ENCODE data around the gene TOMM20.
A peak's percentile ranks its signal among the peaks of the same experiment; 100 is the strongest.

The TOMM20 gene

DNA sequence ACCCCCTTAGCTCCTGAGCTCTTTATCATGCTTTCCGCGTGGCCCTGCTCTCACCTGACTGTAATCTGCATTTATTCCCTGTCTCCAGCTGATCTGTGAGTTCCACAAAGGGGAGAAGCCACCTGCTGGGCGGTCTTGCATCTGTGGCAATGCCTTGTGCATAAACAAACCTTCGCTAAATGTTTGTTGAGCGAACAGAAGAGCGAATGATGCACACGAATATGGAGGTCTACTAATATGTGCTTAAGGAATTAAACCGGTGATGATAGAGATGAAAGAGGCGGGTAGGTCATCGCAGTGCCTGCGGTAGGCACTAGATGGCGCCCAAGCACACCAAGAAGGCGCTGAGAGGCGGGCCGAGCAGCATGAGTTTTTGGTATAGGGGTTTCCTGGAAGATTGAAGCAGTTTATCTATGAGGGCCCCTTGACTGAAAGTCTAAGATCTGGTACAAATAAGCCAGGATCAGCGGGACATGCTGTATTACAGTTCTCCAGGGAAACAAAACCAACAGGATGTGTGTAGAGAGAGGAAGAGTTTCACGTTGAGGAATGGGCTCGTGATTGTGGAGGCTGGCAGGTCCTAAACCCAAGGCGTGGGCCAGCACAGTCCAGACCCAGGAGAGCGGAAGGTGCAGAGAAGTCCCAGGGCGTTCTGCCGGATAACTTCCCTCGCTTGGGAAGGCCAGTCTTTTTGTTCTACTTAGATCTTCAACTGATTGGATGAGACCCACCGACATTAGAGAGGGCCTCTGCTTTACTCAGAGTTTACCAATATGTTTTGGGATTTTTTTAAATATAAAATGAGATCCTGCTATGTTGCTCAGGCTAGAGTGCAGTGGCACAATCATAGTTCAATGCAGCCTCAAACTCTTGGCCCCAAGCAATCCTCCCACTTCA, 34.7 kb downstream of the TOMM20 start (continued):
- 0 out of 2 replicates have a peak, but pooled peaks have one; percentile 24 for TF ChIP-seq ZNF24 (tag by site-specific recombination; IDR thresholded peaks at IDR 0.05)
- 0 out of 2 replicates have a peak, but pooled peaks have one; percentile 36 for TF ChIP-seq YY1 (tag by site-specific recombination; IDR thresholded peaks at IDR 0.05)
- TF ChIP-seq, protein P1, sequence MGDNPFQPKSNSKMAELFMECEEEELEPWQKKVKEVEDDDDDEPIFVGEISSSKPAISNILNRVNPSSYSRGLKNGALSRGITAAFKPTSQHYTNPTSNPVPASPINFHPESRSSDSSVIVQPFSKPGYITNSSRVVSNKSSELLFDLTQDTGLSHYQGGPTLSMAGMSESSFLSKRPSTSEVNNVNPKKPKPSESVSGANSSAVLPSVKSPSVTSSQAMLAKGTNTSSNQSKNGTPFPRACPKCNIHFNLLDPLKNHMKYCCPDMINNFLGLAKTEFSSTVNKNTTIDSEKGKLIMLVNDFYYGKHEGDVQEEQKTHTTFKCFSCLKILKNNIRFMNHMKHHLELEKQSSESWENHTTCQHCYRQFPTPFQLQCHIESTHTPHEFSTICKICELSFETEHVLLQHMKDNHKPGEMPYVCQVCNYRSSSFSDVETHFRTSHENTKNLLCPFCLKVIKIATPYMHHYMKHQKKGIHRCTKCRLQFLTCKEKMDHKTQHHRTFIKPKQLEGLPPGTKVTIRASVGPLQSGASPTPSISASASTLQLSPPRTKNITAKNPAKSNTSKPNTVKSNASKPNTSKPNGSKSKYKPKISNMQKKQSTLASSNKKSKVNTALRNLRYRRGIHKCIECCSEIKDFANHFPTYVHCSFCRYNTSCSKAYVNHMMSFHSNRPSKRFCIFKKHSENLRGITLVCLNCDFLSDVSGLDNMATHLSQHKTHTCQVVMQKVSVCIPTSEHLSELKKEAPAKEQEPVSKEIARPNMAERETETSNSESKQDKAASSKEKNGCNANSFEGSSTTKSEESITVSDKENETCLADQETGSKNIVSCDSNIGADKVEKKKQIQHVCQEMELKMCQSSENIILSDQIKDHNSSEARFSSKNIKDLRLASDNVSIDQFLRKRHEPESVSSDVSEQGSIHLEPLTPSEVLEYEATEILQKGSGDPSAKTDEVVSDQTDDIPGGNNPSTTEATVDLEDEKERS (tag by site-specific recombination; IDR thresholded peaks at IDR 0.05): 0 out of 2 replicates have a peak, but pooled peaks have one; percentile 8
- 0 out of 2 replicates have a peak, but pooled peaks have one; percentile 34 for TF ChIP-seq ZNF561 (tag by site-specific recombination; IDR thresholded peaks at IDR 0.05; ENCODE audit: borderline replicate concordance)
- TF ChIP-seq ZBTB17 (tag by site-specific recombination; IDR thresholded peaks at IDR 0.05): peak; percentile 80
- peak; percentile 40; the same call in 1 of the 2 replicates for TF ChIP-seq TCF7L2 (IDR thresholded peaks at IDR 0.05; ENCODE audit: borderline replicate concordance, low read depth, low read length)
- TF ChIP-seq ZNF366 (tag by site-specific recombination; conservative IDR thresholded peaks at IDR 0.05): peak; percentile 34; the same call in 1 of the 2 replicates
- TF ChIP-seq SP7 (tag by site-specific recombination; IDR thresholded peaks at IDR 0.05): 0 out of 2 replicates have a peak, but pooled peaks have one; percentile 49
- no peak for TF ChIP-seq ZNF341 (tag by site-specific recombination; IDR thresholded peaks at IDR 0.05; ENCODE audit: low read depth)
- TF ChIP-seq, protein P2, sequence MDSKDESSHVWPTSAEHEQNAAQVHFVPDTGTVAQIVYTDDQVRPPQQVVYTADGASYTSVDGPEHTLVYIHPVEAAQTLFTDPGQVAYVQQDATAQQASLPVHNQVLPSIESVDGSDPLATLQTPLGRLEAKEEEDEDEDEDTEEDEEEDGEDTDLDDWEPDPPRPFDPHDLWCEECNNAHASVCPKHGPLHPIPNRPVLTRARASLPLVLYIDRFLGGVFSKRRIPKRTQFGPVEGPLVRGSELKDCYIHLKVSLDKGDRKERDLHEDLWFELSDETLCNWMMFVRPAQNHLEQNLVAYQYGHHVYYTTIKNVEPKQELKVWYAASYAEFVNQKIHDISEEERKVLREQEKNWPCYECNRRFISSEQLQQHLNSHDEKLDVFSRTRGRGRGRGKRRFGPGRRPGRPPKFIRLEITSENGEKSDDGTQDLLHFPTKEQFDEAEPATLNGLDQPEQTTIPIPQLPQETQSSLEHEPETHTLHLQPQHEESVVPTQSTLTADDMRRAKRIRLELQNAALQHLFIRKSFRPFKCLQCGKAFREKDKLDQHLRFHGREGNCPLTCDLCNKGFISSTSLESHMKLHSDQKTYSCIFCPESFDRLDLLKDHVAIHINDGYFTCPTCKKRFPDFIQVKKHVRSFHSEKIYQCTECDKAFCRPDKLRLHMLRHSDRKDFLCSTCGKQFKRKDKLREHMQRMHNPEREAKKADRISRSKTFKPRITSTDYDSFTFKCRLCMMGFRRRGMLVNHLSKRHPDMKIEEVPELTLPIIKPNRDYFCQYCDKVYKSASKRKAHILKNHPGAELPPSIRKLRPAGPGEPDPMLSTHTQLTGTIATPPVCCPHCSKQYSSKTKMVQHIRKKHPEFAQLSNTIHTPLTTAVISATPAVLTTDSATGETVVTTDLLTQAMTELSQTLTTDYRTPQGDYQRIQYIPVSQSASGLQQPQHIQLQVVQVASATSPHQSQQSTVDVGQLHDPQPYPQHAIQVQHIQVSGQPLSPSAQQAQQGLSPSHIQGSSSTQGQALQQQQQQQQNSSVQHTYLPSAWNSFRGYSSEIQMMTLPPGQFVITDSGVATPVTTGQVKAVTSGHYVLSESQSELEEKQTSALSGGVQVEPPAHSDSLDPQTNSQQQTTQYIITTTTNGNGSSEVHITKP (tag by site-specific recombination; IDR thresholded peaks at IDR 0.05): no peak
- no peak for TF ChIP-seq ZNF146 (tag by site-specific recombination; IDR thresholded peaks at IDR 0.05)
- no peak for TF ChIP-seq ZNF560 (tag by site-specific recombination; IDR thresholded peaks at IDR 0.05; ENCODE audit: borderline replicate concordance)
- TF ChIP-seq, protein P3, sequence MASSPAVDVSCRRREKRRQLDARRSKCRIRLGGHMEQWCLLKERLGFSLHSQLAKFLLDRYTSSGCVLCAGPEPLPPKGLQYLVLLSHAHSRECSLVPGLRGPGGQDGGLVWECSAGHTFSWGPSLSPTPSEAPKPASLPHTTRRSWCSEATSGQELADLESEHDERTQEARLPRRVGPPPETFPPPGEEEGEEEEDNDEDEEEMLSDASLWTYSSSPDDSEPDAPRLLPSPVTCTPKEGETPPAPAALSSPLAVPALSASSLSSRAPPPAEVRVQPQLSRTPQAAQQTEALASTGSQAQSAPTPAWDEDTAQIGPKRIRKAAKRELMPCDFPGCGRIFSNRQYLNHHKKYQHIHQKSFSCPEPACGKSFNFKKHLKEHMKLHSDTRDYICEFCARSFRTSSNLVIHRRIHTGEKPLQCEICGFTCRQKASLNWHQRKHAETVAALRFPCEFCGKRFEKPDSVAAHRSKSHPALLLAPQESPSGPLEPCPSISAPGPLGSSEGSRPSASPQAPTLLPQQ (tag by site-specific recombination; IDR thresholded peaks at IDR 0.05): peak; percentile 49; the same call in 1 of the 2 replicates
- peak; percentile 99 for TF ChIP-seq ZNF10 (tag by site-specific recombination; IDR thresholded peaks at IDR 0.05)

DNA sequence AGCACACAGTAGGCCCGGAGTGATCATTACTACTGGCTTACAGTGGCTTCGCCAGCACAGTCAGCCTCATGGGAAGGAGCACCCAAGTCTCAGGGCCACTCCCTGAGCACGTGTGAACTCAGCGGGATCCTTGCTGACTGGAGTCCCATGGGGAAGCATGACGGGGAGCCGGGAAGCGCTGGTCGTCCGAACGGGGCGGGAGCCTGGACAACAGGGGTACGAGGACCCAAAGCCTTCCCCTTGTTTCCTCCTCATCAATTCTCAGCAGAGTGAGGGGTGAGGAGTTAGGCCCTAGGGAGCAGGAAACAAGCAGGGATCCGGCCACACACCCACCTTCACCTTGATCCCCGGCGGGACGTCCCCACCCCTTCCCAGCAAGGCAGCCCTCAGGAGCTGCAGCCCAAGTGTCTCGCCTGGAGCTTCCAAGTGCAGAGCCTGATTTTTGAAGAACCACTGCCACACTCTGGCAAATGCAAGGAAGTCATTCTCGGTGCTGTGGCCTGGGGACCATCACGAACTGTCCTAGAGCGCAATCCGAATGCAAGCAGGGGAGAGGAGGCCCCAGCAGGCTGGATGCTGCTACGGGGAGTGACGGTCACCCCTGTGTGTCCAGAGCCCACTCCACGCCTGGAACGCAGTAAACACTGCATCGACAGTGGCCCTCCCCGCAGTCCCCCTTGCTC, 35.5 kb downstream of the TOMM20 start:
- Histone ChIP-seq H3K4me1 (ENCODE audit: control insufficient read depth, insufficient read depth, low read length) (no peaks in the 10 kb centered on the region), H3K36me3 (ENCODE audit: control insufficient read depth in 2 of 2, insufficient read depth in 1 of 2, low read length in 2 of 2) (no peaks in the 10 kb centered on the region), H3K9me3 (ENCODE audit: control insufficient read depth, insufficient read depth, low read depth, low read length) (no peaks in the 10 kb centered on the region), H3K4me3 (ENCODE audit: low read depth, low read length) (no peak overlapping the region), H3K27ac (ENCODE audit: extremely low read depth, low read depth, low read length) (no peak overlapping the region)
- ChIA-PET CTCF (interaction anchor here (0.5 to 4.0 kb wide), 39 partner anchors 9 to 977 kb away, joined by 3 to 42 read pairs (median 3); no protein-coding TSS in a partner anchor), POLR2A (interaction anchor here (0.5 to 0.9 kb wide), 2 partner anchors 377 to 597 kb away, joined by 3 to 8 read pairs; no protein-coding TSS in a partner anchor)
- peak; percentile 58 for TF ChIP-seq ZIC2 (tag by site-specific recombination; IDR thresholded peaks at IDR 0.05)
- TF ChIP-seq, protein P4, sequence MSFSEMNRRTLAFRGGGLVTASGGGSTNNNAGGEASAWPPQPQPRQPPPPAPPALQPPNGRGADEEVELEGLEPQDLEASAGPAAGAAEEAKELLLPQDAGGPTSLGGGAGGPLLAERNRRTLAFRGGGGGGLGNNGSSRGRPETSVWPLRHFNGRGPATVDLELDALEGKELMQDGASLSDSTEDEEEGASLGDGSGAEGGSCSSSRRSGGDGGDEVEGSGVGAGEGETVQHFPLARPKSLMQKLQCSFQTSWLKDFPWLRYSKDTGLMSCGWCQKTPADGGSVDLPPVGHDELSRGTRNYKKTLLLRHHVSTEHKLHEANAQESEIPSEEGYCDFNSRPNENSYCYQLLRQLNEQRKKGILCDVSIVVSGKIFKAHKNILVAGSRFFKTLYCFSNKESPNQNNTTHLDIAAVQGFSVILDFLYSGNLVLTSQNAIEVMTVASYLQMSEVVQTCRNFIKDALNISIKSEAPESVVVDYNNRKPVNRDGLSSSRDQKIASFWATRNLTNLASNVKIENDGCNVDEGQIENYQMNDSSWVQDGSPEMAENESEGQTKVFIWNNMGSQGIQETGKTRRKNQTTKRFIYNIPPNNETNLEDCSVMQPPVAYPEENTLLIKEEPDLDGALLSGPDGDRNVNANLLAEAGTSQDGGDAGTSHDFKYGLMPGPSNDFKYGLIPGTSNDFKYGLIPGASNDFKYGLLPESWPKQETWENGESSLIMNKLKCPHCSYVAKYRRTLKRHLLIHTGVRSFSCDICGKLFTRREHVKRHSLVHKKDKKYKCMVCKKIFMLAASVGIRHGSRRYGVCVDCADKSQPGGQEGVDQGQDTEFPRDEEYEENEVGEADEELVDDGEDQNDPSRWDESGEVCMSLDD (tag by site-specific recombination; IDR thresholded peaks at IDR 0.05): 0 out of 2 replicates have a peak, but pooled peaks have one; percentile 18
- no peak for TF ChIP-seq ZNF214 (tag by site-specific recombination; IDR thresholded peaks at IDR 0.05; ENCODE audit: borderline replicate concordance)
- TF ChIP-seq, protein P3 (tag by site-specific recombination; IDR thresholded peaks at IDR 0.05): no peak
- 0 out of 2 replicates have a peak, but pooled peaks have one; percentile 34 for TF ChIP-seq ZNF600 (tag by site-specific recombination; IDR thresholded peaks at IDR 0.05)
- TF ChIP-seq, protein P5, sequence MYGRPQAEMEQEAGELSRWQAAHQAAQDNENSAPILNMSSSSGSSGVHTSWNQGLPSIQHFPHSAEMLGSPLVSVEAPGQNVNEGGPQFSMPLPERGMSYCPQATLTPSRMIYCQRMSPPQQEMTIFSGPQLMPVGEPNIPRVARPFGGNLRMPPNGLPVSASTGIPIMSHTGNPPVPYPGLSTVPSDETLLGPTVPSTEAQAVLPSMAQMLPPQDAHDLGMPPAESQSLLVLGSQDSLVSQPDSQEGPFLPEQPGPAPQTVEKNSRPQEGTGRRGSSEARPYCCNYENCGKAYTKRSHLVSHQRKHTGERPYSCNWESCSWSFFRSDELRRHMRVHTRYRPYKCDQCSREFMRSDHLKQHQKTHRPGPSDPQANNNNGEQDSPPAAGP (tag by site-specific recombination; IDR thresholded peaks at IDR 0.05): 0 out of 2 replicates have a peak, but pooled peaks have one; percentile 10
